GM18502 (cell line): ENCODE results near the gene VIL1.

Source experiments
- ATAC-seq: cut with Tn5 transposase; IDR thresholded peaks from one replicate; pipeline ENCODE4 v1.9.1; 2021; ENCODE audit warnings: mild to moderate bottlenecking; ENCODE audit not compliant: unreplicated experiment, poor library complexity

Gene VIL1

GRCh38 chr2:218479595-218479994, 60.7 kb downstream of the VIL1 start:
- ATAC-seq = no peak

- no peak for ATAC-seq
Measured at GRCh38 chr2:218482651-218483050, 63.7 kb downstream of the VIL1 start.

GRCh38 chr2:218485986-218486667, 67.2 kb downstream of the VIL1 start:
- ATAC-seq = no peak

- ATAC-seq = no peak
Measured at GRCh38 chr2:218500501-218501060, 81.7 kb downstream of the VIL1 start.

GRCh38 chr2:218501665-218502064, 82.7 kb downstream of the VIL1 start:
- no peak for ATAC-seq
